Suprapubic skin (tissue), 4 donors: ENCODE measurements around the gene CYB561D1.

Source experiments
- EP300 ChIP-seq: sonication (generic); formaldehyde crosslinking; IDR thresholded peaks from one replicate; pipeline ENCODE4 v1.6.1; 2017; ENCODE audit warnings: antibody characterized with exemption
- POLR2A ChIP-seq, 2 donors: fragments of 450-650 bp; IDR thresholded peaks; one replicate each; pipeline ENCODE4 v1.6.1; 2017; ENCODE audit warnings: antibody characterized with exemption in 2 of 2, mild to moderate bottlenecking in 2 of 2, moderate library complexity in 2 of 2
- POLR2AphosphoS5 ChIP-seq, 3 donors: sonication (generic); formaldehyde crosslinking; IDR thresholded peaks; one replicate each; pipeline ENCODE4 v1.6.1; 2017; ENCODE audit warnings: antibody characterized with exemption in 3 of 3

DNA sequence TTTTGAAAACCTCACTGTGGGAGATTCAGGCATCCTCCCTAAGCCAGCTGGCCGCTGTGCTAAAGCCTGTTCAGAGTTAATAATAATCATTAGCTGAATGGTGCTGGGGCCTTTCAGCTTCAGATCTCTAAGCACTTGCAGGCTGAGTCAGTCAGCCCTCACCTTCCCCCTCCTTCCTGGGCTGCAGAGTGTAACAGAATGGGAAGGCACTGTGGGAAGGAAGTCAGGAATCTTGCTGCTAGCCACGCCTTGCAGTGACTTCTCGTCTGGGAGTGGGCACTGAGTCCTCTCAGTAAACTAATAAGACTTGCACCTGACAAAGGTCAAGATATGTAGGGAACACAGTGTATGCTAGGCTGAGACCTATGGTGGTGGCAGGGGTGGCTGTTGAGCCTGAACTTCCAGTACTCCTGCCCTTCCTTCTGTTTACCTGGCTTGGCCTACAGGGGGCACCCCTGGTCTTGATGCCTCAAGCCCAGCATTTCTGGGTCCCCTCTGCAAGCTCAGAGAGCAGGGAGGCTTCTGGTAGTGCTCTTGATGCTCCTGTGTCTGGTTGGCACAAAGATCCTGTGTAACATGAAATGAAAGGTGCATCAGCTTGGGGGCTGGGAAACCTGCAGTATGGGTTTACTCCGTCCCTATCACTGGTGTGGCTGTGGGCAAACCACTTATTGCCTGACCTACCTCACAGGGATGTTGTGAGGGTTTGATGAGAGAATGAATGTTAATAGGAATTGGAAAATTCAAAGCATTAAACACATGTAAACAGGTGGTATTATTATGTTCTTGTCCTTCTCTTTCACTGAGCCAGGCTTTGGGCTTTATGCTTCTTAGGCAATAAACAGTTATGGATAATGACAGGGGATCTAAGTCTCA, 6.0 kb downstream of the CYB561D1 start:
- no peak for TF ChIP-seq POLR2A (IDR thresholded peaks at IDR 0.05)
- TF ChIP-seq EP300, result no peak
- no peak for TF ChIP-seq POLR2AphosphoS5 (IDR thresholded peaks at IDR 0.05)
